Subcutaneous adipose tissue (tissue), 4 donors: ENCODE measurements around the gene SWAP70. TPM values are rescaled to one million over a fixed set of nuclear protein-coding genes. Genes with fewer than 3 reads are reported as not detected.

Experiments
- total RNA-seq, 4 donors: library from RNA; depleted of rRNA; stranded (reverse); fragments of >200 nt; gene quantifications; one replicate each; pipeline ENCODE4 v1.1.0, GENCODE V29; 2016
- TF ChIP-seq, protein P1 (sequence below): fragments of 450-650 bp; IDR thresholded peaks from one replicate; pipeline ENCODE4 v1.5.1; 2016; ENCODE audit warnings: low read depth, mild to moderate bottlenecking, control low read depth, antibody characterized with exemption, moderate library complexity

SWAP70 gene
- total RNA-seq, 4 donors from 2014 or later: 48.8 to 72.7 (median 60.6) TPM

- TF ChIP-seq, protein P1, sequence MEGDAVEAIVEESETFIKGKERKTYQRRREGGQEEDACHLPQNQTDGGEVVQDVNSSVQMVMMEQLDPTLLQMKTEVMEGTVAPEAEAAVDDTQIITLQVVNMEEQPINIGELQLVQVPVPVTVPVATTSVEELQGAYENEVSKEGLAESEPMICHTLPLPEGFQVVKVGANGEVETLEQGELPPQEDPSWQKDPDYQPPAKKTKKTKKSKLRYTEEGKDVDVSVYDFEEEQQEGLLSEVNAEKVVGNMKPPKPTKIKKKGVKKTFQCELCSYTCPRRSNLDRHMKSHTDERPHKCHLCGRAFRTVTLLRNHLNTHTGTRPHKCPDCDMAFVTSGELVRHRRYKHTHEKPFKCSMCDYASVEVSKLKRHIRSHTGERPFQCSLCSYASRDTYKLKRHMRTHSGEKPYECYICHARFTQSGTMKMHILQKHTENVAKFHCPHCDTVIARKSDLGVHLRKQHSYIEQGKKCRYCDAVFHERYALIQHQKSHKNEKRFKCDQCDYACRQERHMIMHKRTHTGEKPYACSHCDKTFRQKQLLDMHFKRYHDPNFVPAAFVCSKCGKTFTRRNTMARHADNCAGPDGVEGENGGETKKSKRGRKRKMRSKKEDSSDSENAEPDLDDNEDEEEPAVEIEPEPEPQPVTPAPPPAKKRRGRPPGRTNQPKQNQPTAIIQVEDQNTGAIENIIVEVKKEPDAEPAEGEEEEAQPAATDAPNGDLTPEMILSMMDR: no peak
These were observed 110.2 kb downstream of the SWAP70 start for GRCh38 chr11:9774109-9774508.

DNA sequence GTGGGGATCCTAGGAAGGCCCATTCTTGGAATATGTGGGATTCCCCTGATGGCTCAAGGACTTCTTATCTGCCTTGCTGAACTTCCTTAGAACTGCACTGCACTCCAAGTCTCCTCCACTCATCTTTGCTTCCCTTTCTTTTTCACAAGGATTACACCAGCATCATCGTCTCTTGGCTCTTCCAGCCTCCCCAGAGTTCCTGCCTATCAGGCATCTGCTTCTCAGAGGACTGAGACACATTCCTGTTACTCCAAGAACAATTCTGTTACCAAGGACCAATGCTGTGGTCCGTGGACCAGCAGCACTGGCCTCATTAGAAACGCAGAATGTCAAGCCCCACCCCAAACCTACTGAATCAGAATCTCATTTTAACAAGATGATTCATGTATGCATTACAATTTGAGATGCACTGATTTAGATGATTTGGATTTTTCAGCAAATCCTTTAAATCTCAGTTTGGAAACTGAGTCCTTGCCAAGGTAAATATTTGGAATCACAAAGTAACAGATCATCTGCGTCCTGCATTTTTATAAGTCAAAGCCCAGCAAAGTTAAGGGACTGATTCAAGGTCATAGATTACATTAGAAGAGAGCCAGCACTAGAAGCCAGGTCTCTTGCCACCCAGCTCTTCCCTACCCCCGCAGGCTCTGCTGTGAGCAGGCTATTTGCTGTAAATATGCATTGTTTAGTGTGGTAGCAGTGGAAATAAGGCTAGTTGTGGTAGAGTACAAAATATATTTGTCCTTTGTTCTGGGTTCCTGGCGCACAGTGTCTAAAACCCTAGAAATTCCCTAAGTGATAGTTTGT is 110.9 kb downstream of the SWAP70 start:
- TF ChIP-seq, protein P1: no peak

DNA sequence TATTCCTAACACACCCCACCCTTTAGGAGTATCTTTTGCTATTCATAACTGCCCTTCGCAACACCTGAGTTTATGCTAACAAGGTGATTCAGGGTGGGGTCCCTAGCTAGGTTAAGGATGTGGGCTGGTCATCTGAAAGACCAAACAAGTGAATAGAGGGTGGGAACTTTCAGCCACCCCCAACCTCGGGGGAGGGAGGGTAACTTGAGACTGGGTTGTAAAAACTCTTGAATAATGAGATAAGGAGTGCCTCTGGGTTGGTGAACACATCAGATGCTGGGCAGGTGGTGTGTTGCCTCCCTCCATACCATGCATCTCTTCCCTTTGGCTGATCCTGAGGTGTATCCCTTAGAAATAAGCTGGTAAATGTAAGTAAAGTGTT is 111.5 kb downstream of the SWAP70 start:
- TF ChIP-seq, protein P1: no peak

DNA sequence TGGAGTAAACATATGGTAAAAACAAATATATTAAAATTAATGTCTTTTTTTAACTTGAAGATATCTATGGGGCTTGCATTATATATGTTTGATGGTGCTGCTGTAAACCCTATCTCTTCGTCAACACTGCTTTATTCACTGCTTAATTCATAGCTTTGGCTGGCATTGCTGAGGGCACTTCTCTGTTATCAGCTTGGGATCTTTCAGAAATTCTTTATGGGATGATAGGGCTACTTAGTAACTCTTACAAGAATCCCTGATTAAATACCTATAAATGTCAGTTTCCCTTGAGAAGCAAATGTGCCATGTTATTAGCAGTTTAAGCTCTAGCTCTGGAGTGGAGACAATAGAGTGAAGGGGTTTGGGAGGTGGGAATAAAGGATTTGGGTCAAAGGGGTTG is 112.3 kb downstream of the SWAP70 start:
- TF ChIP-seq, protein P1: no peak

DNA sequence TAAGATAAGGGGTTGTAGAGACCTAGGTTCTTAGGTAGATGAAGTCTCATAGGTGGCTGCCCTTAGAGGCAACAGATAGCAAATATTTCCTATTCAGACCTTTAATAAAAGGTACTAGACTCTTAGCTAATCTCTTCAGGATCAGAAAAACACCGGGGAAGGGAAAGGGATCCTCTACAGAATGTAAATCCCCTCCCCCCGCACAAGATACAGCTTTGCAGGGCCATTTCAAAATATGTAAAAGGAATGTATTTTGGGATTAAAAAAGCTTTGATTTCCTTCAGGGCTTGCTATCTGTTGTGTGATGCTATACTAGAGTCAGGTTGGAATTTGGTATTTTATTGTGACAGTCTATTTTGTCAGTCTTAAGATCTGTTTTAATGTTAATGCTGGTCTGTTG is 113.2 kb downstream of the SWAP70 start:
- TF ChIP-seq, protein P1: no peak

DNA sequence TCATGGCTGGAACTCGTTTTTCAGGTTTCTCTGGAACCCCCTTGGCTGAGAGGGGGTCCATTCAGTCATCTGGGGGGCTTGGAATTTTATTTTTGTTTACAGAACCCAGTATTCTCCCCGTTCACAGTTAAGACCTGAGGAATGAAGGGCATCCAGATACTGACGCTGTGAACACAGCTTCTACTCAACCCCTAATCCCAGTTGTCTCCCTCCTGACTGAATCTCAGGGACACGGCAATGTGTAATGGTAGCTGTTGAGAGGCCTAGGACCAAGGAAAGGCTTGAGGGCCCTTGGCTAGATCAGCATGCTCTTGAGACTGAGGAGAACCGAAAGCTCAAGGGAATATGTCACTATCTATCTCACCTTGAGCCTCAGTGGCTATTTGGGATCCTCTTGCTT is 113.6 kb downstream of the SWAP70 start:
- TF ChIP-seq, protein P1: no peak

DNA sequence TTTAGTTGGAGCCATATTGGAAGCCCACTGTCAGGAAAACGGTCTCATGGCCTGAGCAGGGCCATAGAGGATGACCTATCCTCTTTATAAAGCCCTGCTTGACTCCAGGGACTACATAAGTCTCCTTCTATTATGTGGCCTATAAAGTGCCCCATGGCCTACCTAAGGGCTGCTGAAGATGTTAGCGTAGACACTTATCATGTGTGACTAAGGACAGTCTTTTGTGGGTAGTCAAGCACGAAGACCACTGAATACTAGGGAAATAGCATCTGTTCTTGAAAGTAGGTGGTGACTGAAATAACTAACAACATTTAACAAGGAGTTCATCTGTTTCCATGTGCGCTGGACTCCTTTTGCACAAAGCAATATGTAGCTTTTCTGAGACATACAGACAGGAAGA is 117.1 kb downstream of the SWAP70 start:
- TF ChIP-seq, protein P1: no peak
